HepG2 (cell line): Measurements from ENCODE around the gene KRTDAP. TPM values are rescaled to one million over a fixed set of nuclear protein-coding genes. Genes with fewer than 3 reads are reported as not detected.

Experiments
- ATAC-seq: fragments of 200-7000 bp; cut with Tn5 transposase; 3 replicates; pipeline ENCODE4 v1.9.1; 2020; ENCODE audit warnings: mild to moderate bottlenecking, moderate library complexity
- BruUV-seq: library from RNA; stranded (reverse); fragments of 400-500 nt; replicated peaks from 2 replicates; lab custom pipeline; 2021; lab: Mats Ljungman, UMichigan
- CTCF ChIA-PET: fragments of 300-600 bp; formaldehyde crosslinking; extraction: SDS; loops from one replicate; lab custom pipeline; 2021; ENCODE audit warnings: low total read pairs, inconsistent platforms, low intra/inter-chr PET ratio; lab: Yijun Ruan, JAX
- POLR2A ChIA-PET: fragments of 350-600 bp; sonication (Branson Sonifier 250); formaldehyde crosslinking; loops from one replicate; lab custom pipeline; 2020; ENCODE audit warnings: antibody characterized with exemption, inconsistent platforms; lab: Yijun Ruan, JAX
- DNase-seq: peaks from one replicate; pipeline ENCODE4 v3.0.0-alpha.2; 2015; ENCODE audit warnings: low spot score
- FAIRE-seq: peaks from 3 replicates; lab custom pipeline; 2011; peaks lifted over from hg19 to GRCh38; lab: Jason Lieb, UNC
- H2AFZ ChIP-seq: one replicate; pipeline ENCODE4 v1.6.1; 2011; ENCODE audit warnings: low read length, inconsistent platforms
- H3K27ac ChIP-seq: fragments of 300-600 bp; 3 replicates; pipeline ENCODE4 v1.8.0; 2011; ENCODE audit warnings: mixed run types, mild to moderate bottlenecking, mixed read lengths, low read length, inconsistent platforms; ENCODE audit not compliant: insufficient read depth; ENCODE audit errors: extremely low read length
- H3K27me3 ChIP-seq, 2 experiments: fragments of 200-600 bp in 1 of 2; 2 replicates in 1 of 2; 3 replicates in 1 of 2; pipeline versions ENCODE4 v1.6.0 to v1.8.0; 2011; ENCODE audit warnings: low read length in 2 of 2, mild to moderate bottlenecking in 2 of 2, moderate library complexity in 2 of 2, inconsistent platforms in 1 of 2; ENCODE audit not compliant: insufficient read depth in 2 of 2, control insufficient read depth in 1 of 2
- H3K36me3 ChIP-seq, 2 experiments: fragments of 200-600 bp in 1 of 2; replicated peaks in 1 of 2; 2 replicates in 1 of 2; 3 replicates in 1 of 2; pipeline versions ENCODE4 v1.5.1 to v1.8.0; 2011; ENCODE audit warnings: low read length in 2 of 2, inconsistent platforms in 1 of 2; ENCODE audit not compliant: insufficient read depth in 2 of 2, control insufficient read depth in 1 of 2
- H3K4me1 ChIP-seq: 2 replicates; pipeline ENCODE4 v1.5.1; 2012; ENCODE audit warnings: low read length, inconsistent platforms; ENCODE audit not compliant: insufficient read depth
- H3K4me2 ChIP-seq: 2 replicates; pipeline ENCODE4 v1.6.0; 2011; ENCODE audit warnings: low read depth, low read length, inconsistent platforms
- H3K4me3 ChIP-seq, 3 experiments: fragments of 200-600 bp in 1 of 3; sonication (generic), shearing (Covaris generic) in 1 of 3; replicated peaks in 1 of 3; 2 replicates each; pipeline ENCODE4 v1.5.1; 2011 to 2016; ENCODE audit warnings: low read length in 3 of 3, inconsistent platforms in 2 of 3, low read depth in 2 of 3, mild to moderate bottlenecking in 2 of 3, control low read depth in 1 of 3, mixed read lengths in 1 of 3; ENCODE audit not compliant: insufficient read depth in 1 of 3
- H3K79me2 ChIP-seq: one replicate; pipeline ENCODE4 v1.6.1; 2011; ENCODE audit warnings: low read length, inconsistent platforms; ENCODE audit not compliant: insufficient read depth
- H3K9ac ChIP-seq: 2 replicates; pipeline ENCODE4 v1.6.0; 2011; ENCODE audit warnings: mild to moderate bottlenecking, low read depth, low read length, inconsistent platforms; ENCODE audit not compliant: insufficient read depth
- H3K9me3 ChIP-seq: 2 replicates; pipeline ENCODE4 v1.5.1; 2012; ENCODE audit warnings: mild to moderate bottlenecking, low read length
- H4K20me1 ChIP-seq: 2 replicates; pipeline ENCODE4 v1.6.0; 2011; ENCODE audit warnings: inconsistent platforms, mild to moderate bottlenecking, low read length, moderate library complexity; ENCODE audit not compliant: insufficient read depth
- KDM2A ChIP-seq: sonication (generic); formaldehyde crosslinking; IDR thresholded peaks from 2 replicates; pipeline ENCODE4 v1.4.0; 2020; ENCODE audit warnings: low read depth, missing genetic modification reagents, borderline replicate concordance
- NFAT5 ChIP-seq: sonication (generic); formaldehyde crosslinking; IDR thresholded peaks from 2 replicates; pipeline ENCODE4 v1.4.0; 2020; ENCODE audit warnings: missing genetic modification reagents
- RXRA ChIP-seq: sonication (generic); formaldehyde crosslinking; IDR thresholded peaks from 2 replicates; pipeline ENCODE4 v1.5.1; 2020; ENCODE audit warnings: missing genetic modification reagents
- STAG1 ChIP-seq: sonication (generic); formaldehyde crosslinking; IDR thresholded peaks from 2 replicates; pipeline ENCODE4 v1.4.0; 2020; ENCODE audit warnings: missing genetic modification reagents
- ZBTB44 ChIP-seq: sonication (generic); formaldehyde crosslinking; IDR thresholded peaks from 2 replicates; pipeline ENCODE4 v1.4.0; 2020; ENCODE audit warnings: missing genetic modification reagents
- ZBTB7B ChIP-seq: sonication (generic); formaldehyde crosslinking; IDR thresholded peaks from 2 replicates; pipeline ENCODE4 v1.4.0; 2020; ENCODE audit warnings: missing genetic modification reagents
- ZSCAN20 ChIP-seq: sonication (generic); formaldehyde crosslinking; IDR thresholded peaks from 2 replicates; pipeline ENCODE4 v1.4.0; 2020; ENCODE audit warnings: missing genetic modification reagents, mild to moderate bottlenecking, borderline replicate concordance
- WGBS: methylation state at CpG from one replicate; pipeline ENCODE4 v1.1.6; 2017; ENCODE audit warnings: low lambda C conversion rate; 5-methylcytosine and 5-hydroxymethylcytosine counted together
- in situ Hi-C: cut with HindIII; loops from 2 replicates; pipeline ENCODE4 v1.10.0; 2017; ENCODE audit warnings: low pct_unique_long_range_greater_than_20kb; ENCODE audit not compliant: extremely low pct_ligation_motif_present
- intact Hi-C: fragments of 100-400 bp; cut with micrococcal nuclease; formaldehyde crosslinking; loops from one replicate; pipeline ENCODE4 v1.10.0; 2022; ENCODE audit not compliant: unreplicated experiment
- polyA plus RNA-seq, 8 experiments: library from polyadenylated mRNA; depleted of rRNA in 3 of 8; stranded (reverse) in 7 of 8; unstranded in 1 of 8; fragments of >200 nt; fragmentation: Illumina TruSeq in 4 of 8; extraction: Trizol in 4 of 8; gene quantifications; 2 replicates each; pipeline versions ENCODE4 v1.2.1 to v1.2.3, GENCODE V29; 2011 to 2016; ENCODE audit warnings: low read depth in 4 of 8, missing spikeins in 1 of 8, mixed read lengths in 1 of 8; ENCODE audit not compliant: insufficient read depth in 1 of 8
- total RNA-seq, 5 experiments: library from RNA; depleted of rRNA; stranded (reverse); fragments of >200 nt; fragmentation: Illumina TruSeq; extraction: Trizol; gene quantifications; 2 replicates each; pipeline ENCODE4 v1.2.3, GENCODE V29; 2016; ENCODE audit warnings: low read depth in 1 of 5
- TF ChIP-seq, protein P1 (sequence below): sonication (generic); formaldehyde crosslinking; IDR thresholded peaks from 2 replicates; pipeline ENCODE4 v1.9.0; 2021; ENCODE audit warnings: missing genetic modification reagents, borderline replicate concordance

KRTDAP gene
- total and polyA plus RNA-seq, 2 of the 13 experiments (the other 11 are each of a cell fraction or from before 2014, with no cell fraction given): 0.86 to 1.5 TPM

GRCh38 chr19:35474104-35474503 lies 16.2 kb downstream of the KRTDAP start:
- WGBS: 72% methylated on average over 14 of the region's 14 CpGs
- Histone ChIP-seq H3K9me3 (no peaks in the 10 kb centered on the region), H3K9ac (no peak overlapping the region), H3K4me3 (no peak overlapping the region), H3K4me2 (no peak overlapping the region), H3K4me1 (peaks cover 40% of the 10 kb centered on the region), H4K20me1 (no peaks in the 10 kb centered on the region), H3K27me3 (no peaks in the 10 kb centered on the region), H3K36me3 (no peaks in the 10 kb centered on the region), H2AFZ (no peak overlapping the region), H3K27ac (no peak overlapping the region), H3K79me2 (no peaks in the 10 kb centered on the region)
- BruUV-seq: no TSS peak
- ChIA-PET CTCF (no interaction called here), POLR2A (no interaction called here)
- DNase-seq: no peak
- no peak for TF ChIP-seq STAG1 (CRISPR knock-in tag)
- no peak for TF ChIP-seq RXRA (CRISPR knock-in tag)
- no peak for TF ChIP-seq NFAT5 (CRISPR knock-in tag)
- in situ Hi-C loops: no loop called here
- intact Hi-C loops: no loop called here
- FAIRE-seq: no peak
- ATAC-seq: no peak

DNA sequence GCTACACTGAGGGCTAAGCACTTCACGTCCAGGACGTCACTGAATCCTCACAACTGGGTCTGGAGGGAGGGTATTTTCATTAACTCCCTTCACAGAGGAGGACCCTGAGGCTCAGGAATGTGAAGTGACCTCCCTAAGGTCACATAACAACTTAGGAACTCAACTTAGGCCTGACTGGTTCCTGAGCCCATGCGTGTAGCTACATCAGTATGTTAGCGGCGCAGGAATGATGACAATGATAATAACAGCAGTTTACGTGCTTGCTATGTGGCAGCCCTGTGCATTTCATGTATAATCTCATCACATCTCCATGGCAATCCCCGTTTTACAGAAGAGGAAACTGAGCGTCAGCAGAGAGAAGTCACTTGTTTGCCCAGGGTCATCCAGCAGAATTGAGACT lies 18.3 kb downstream of the KRTDAP start:
- DNase-seq: no peak
- H2AFZ ChIP-seq: no peak overlapping the region
- CTCF ChIA-PET: no interaction called here
- in situ Hi-C loops (no loop called here), intact Hi-C loops (no loop called here)
- H4K20me1 ChIP-seq: no peaks in the 10 kb centered on the region
- H3K27me3 ChIP-seq: no peaks in the 10 kb centered on the region
- H3K27ac ChIP-seq: no peak overlapping the region
- peaks cover 54% of the 10 kb centered on the region for H3K4me1 ChIP-seq
- no peak for FAIRE-seq
- no peak overlapping the region for H3K9ac ChIP-seq
- no peak for ATAC-seq
- POLR2A ChIA-PET: no interaction called here
- WGBS: 85% methylated on average over 5 of the region's 8 CpGs
- no peaks in the 10 kb centered on the region for H3K9me3 ChIP-seq
- no peaks in the 10 kb centered on the region for H3K36me3 ChIP-seq
- no TSS peak for BruUV-seq
- H3K4me3 ChIP-seq: no peak overlapping the region
- no peaks in the 10 kb centered on the region for H3K79me2 ChIP-seq
- no peak overlapping the region for H3K4me2 ChIP-seq
- TF ChIP-seq KDM2A (CRISPR knock-in tag) (no peak), ZBTB44 (CRISPR knock-in tag) (no peak), ZSCAN20 (CRISPR knock-in tag) (no peak), ZBTB7B (no peak)
- TF ChIP-seq, protein P1, sequence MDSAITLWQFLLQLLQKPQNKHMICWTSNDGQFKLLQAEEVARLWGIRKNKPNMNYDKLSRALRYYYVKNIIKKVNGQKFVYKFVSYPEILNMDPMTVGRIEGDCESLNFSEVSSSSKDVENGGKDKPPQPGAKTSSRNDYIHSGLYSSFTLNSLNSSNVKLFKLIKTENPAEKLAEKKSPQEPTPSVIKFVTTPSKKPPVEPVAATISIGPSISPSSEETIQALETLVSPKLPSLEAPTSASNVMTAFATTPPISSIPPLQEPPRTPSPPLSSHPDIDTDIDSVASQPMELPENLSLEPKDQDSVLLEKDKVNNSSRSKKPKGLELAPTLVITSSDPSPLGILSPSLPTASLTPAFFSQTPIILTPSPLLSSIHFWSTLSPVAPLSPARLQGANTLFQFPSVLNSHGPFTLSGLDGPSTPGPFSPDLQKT (CRISPR knock-in tag): no peak
